Natural killer cell treated with Interleukin-12 subunit alpha and Interleukin-12 subunit beta and Interleukin-15 and Interleukin-18, amount 100 ng/mL, for 72 hours (primary cell): ENCODE data around the gene TUBG2. TPM values are rescaled to one million over a fixed set of nuclear protein-coding genes. Genes with fewer than 3 reads are reported as not detected.

ENCODE experiments used
- ATAC-seq, 2 donors: fragments of 150-1000 bp; cut with Tn5 transposase in 1 of 2; sonication (Bioruptor Pico), chemical (Tn5 transposase) in 1 of 2; 2 replicates each; pipeline ENCODE4 v1.10.0; 2021
- DNase-seq: peaks from one replicate; pipeline ENCODE4 v3.0.0; 2022; ENCODE audit warnings: low spot score
- H3K27ac Mint-ChIP-seq, 2 donors: 1 replicate in 1 of 2; 2 replicates in 1 of 2; pipeline ENCODE4 v1.8.0; 2022; ENCODE audit warnings: mixed read lengths in 2 of 2, mild to moderate bottlenecking in 1 of 2, moderate library complexity in 1 of 2
- H3K27me3 Mint-ChIP-seq, 2 donors: 1 replicate in 1 of 2; 2 replicates in 1 of 2; pipeline ENCODE4 v1.8.0; 2022; ENCODE audit warnings: mixed read lengths in 2 of 2
- H3K36me3 Mint-ChIP-seq: one replicate; pipeline ENCODE4 v1.8.0; 2022; ENCODE audit warnings: mixed read lengths
- H3K4me1 Mint-ChIP-seq, 2 donors: 1 replicate in 1 of 2; 2 replicates in 1 of 2; pipeline ENCODE4 v1.8.0; 2022; ENCODE audit warnings: low read depth in 2 of 2, mixed read lengths in 2 of 2, mild to moderate bottlenecking in 1 of 2
- H3K4me3 Mint-ChIP-seq: one replicate; pipeline ENCODE4 v1.8.0; 2022; ENCODE audit warnings: mixed read lengths
- H3K9me3 Mint-ChIP-seq: 2 replicates; pipeline ENCODE4 v1.8.0; 2022; ENCODE audit warnings: mixed read lengths
- total RNA-seq, 2 donors: library from RNA; stranded (reverse); gene quantifications; one replicate each; pipeline ENCODE4 v1.2.3, GENCODE V29; 2022

The TUBG2 gene
- total RNA-seq, 2 donors from 2014 or later: 3.9 to 8.0 TPM

- no peak for DNase-seq
- H3K9me3 Mint-ChIP-seq: no peaks in the 10 kb centered on the region
- no peaks in the 10 kb centered on the region for H3K36me3 Mint-ChIP-seq
- peaks cover 16% of the 10 kb centered on the region in 2 donors for H3K27me3 Mint-ChIP-seq
- no peak overlapping the region for H3K4me3 Mint-ChIP-seq
- no peak for ATAC-seq
- H3K27ac Mint-ChIP-seq: no peak overlapping the region
- peaks cover 8 to 15% of the 10 kb centered on the region in 2 donors for H3K4me1 Mint-ChIP-seq
Measured at GRCh38 chr17:42667088-42667951, 8.2 kb downstream of the TUBG2 start.

- H3K4me3 Mint-ChIP-seq: no peak overlapping the region
- no peak for ATAC-seq
- H3K27ac Mint-ChIP-seq: no peak overlapping the region
- no peak for DNase-seq
- no peaks in the 10 kb centered on the region for H3K36me3 Mint-ChIP-seq
- H3K27me3 Mint-ChIP-seq: peaks cover 16 to 21% of the 10 kb centered on the region in 2 donors
- H3K9me3 Mint-ChIP-seq: no peaks in the 10 kb centered on the region
- peaks cover 14 to 15% of the 10 kb centered on the region in 2 donors for H3K4me1 Mint-ChIP-seq
Measured at GRCh38 chr17:42669705-42669976, 10.6 kb downstream of the TUBG2 start.

- ATAC-seq (peak; percentile 61 to 77), DNase-seq (no peak)
- H3K27me3 Mint-ChIP-seq: peaks cover 16 to 23% of the 10 kb centered on the region in 2 donors
- no peak overlapping the region for H3K27ac Mint-ChIP-seq
- peak overlapping the region; percentile 63 for H3K4me3 Mint-ChIP-seq
- H3K36me3 Mint-ChIP-seq: no peaks in the 10 kb centered on the region
- no peaks in the 10 kb centered on the region for H3K9me3 Mint-ChIP-seq
- peaks cover 15 to 16% of the 10 kb centered on the region in 2 donors for H3K4me1 Mint-ChIP-seq
Measured at GRCh38 chr17:42669977-42670788, 11.1 kb downstream of the TUBG2 start.

- H3K36me3 Mint-ChIP-seq: no peaks in the 10 kb centered on the region
- H3K4me3 Mint-ChIP-seq: peak overlapping the region; percentile 63
- peaks cover 16 to 23% of the 10 kb centered on the region in 2 donors for H3K27me3 Mint-ChIP-seq
- peaks cover 15 to 16% of the 10 kb centered on the region in 2 donors for H3K4me1 Mint-ChIP-seq
- H3K9me3 Mint-ChIP-seq: no peaks in the 10 kb centered on the region
- no peak overlapping the region for H3K27ac Mint-ChIP-seq
- no peak for ATAC-seq
- DNase-seq: no peak
Measured at GRCh38 chr17:42670789-42671657, 11.9 kb downstream of the TUBG2 start.

- Mint-ChIP-seq H3K36me3 (no peaks in the 10 kb centered on the region), H3K27ac (no peak overlapping the region), H3K9me3 (no peaks in the 10 kb centered on the region), H3K4me3 (no peak overlapping the region), H3K27me3 (peaks cover 20 to 25% of the 10 kb centered on the region in 2 donors), H3K4me1 (peaks cover 18 to 19% of the 10 kb centered on the region in 2 donors)
- DNase-seq (no peak), ATAC-seq (no peak)
Measured at GRCh38 chr17:42672038-42672437, 13.0 kb downstream of the TUBG2 start.

GRCh38 chr17:42673266-42673884 lies 14.3 kb downstream of the TUBG2 start:
- Mint-ChIP-seq H3K27ac (no peak overlapping the region), H3K36me3 (no peaks in the 10 kb centered on the region), H3K27me3 (peaks cover 23 to 26% of the 10 kb centered on the region in 2 donors), H3K4me1 (peaks cover 23 to 29% of the 10 kb centered on the region in 2 donors), H3K9me3 (no peaks in the 10 kb centered on the region), H3K4me3 (no peak overlapping the region)
- ATAC-seq (no peak), DNase-seq (no peak)

- Mint-ChIP-seq H3K36me3 (no peaks in the 10 kb centered on the region), H3K27ac (no peak overlapping the region), H3K4me1 (peaks cover 26% of the 10 kb centered on the region in 2 donors), H3K4me3 (peak overlapping the region; percentile 39), H3K27me3 (peaks cover 20 to 23% of the 10 kb centered on the region in 2 donors), H3K9me3 (no peaks in the 10 kb centered on the region)
- no peak for DNase-seq
- no peak for ATAC-seq
Measured at GRCh38 chr17:42673885-42674754, 15.0 kb downstream of the TUBG2 start.

GRCh38 chr17:42674755-42675347 lies 15.8 kb downstream of the TUBG2 start:
- Mint-ChIP-seq H3K36me3 (no peaks in the 10 kb centered on the region), H3K27me3 (peaks cover 17 to 18% of the 10 kb centered on the region in 2 donors), H3K4me1 (peaks cover 26 to 30% of the 10 kb centered on the region in 2 donors), H3K9me3 (no peaks in the 10 kb centered on the region), H3K4me3 (peak overlapping the region; percentile 39), H3K27ac (no peak overlapping the region)
- DNase-seq: no peak
- ATAC-seq: no peak

- Mint-ChIP-seq H3K36me3 (no peaks in the 10 kb centered on the region), H3K9me3 (no peaks in the 10 kb centered on the region), H3K4me1 (peaks cover 29% of the 10 kb centered on the region in 2 donors), H3K27ac (no peak overlapping the region), H3K27me3 (peaks cover 17% of the 10 kb centered on the region in 2 donors), H3K4me3 (peak overlapping the region; percentile 92)
- ATAC-seq: no peak
- no peak for DNase-seq
Measured at GRCh38 chr17:42675348-42675964, 16.4 kb downstream of the TUBG2 start.

- no peak for ATAC-seq
- peaks cover 29 to 32% of the 10 kb centered on the region in 2 donors for H3K4me1 Mint-ChIP-seq
- no peak overlapping the region for H3K27ac Mint-ChIP-seq
- H3K27me3 Mint-ChIP-seq: peaks cover 17 to 19% of the 10 kb centered on the region in 2 donors
- H3K9me3 Mint-ChIP-seq: no peaks in the 10 kb centered on the region
- H3K4me3 Mint-ChIP-seq: peak overlapping the region; percentile 92
- H3K36me3 Mint-ChIP-seq: no peaks in the 10 kb centered on the region
- DNase-seq: no peak
Measured at GRCh38 chr17:42675965-42676423, 16.9 kb downstream of the TUBG2 start.

GRCh38 chr17:42676424-42677011 lies 17.4 kb downstream of the TUBG2 start, which contains the start of gene PLEKHH3:
TSS of gene PLEKHH3 (minus strand) at chr17:42676994. CDS start at chr17:42676563, 431 bp downstream.
- H3K36me3 Mint-ChIP-seq: no peaks in the 10 kb centered on the region
- DNase-seq: no peak
- H3K27me3 Mint-ChIP-seq: peaks cover 16 to 21% of the 10 kb centered on the region in 2 donors
- H3K9me3 Mint-ChIP-seq: no peaks in the 10 kb centered on the region
- peak within 1 kb of the TSS; percentile 92 for H3K4me3 Mint-ChIP-seq
- H3K27ac Mint-ChIP-seq: peak within 1 kb of the TSS; percentile 60 to 76
- H3K4me1 Mint-ChIP-seq: peaks cover 29 to 33% of the 10 kb centered on the region in 2 donors
- no peak for ATAC-seq
